ENCODE data around the gene LTBP2. TPM values are rescaled to one million over a fixed set of nuclear protein-coding genes. Genes with fewer than 3 reads are reported as not detected.
A peak's percentile ranks its signal among the peaks of the same experiment; 100 is the strongest.

LTBP2 gene
- total RNA-seq, 1 experiment from 2014 or later = 124 TPM

DNA sequence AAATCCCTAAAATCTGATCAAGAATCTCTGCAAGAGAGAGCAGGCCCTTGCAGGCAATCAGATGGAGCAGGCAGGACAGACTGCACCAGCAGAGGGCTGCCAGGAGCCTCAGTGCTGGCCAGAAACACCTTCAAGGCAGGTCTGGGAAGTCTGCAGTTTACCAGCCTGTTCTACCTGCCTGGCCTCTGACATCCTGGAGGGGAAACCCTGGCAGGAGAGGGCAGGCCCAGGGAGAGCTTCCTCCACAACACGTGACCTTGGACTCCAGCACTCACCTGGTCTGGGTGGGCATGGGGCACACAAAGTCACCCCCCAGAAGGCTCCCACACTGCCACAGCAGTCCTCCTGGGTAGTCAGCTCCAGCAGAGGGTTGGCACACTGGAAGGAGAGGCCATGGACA lies 62.4 kb downstream of the LTBP2 start:
- no peaks in the 10 kb centered on the region for H3K9me3 ChIP-seq (ENCODE audit: insufficient read depth, low read depth)
- DNase-seq = peak; percentile 74 to 85
- 0 out of 2 replicates have a peak, but pooled peaks cover 3% of the 10 kb centered on the region for H3K36me3 ChIP-seq (ENCODE audit: low read depth)
- peaks cover 13% of the 10 kb centered on the region for H3K4me1 ChIP-seq (replicated peaks; ENCODE audit: insufficient read depth)
- H2AFZ ChIP-seq = no peak overlapping the region
- 0 out of 2 replicates have a peak overlapping the region, but pooled peaks have one; percentile 3 for H3K4me2 ChIP-seq
- no peak overlapping the region for H3K4me3 ChIP-seq
- TF ChIP-seq EZH2 (IDR thresholded peaks at IDR 0.05; ENCODE audit: low read depth) = no peak
- TF ChIP-seq, protein P1, sequence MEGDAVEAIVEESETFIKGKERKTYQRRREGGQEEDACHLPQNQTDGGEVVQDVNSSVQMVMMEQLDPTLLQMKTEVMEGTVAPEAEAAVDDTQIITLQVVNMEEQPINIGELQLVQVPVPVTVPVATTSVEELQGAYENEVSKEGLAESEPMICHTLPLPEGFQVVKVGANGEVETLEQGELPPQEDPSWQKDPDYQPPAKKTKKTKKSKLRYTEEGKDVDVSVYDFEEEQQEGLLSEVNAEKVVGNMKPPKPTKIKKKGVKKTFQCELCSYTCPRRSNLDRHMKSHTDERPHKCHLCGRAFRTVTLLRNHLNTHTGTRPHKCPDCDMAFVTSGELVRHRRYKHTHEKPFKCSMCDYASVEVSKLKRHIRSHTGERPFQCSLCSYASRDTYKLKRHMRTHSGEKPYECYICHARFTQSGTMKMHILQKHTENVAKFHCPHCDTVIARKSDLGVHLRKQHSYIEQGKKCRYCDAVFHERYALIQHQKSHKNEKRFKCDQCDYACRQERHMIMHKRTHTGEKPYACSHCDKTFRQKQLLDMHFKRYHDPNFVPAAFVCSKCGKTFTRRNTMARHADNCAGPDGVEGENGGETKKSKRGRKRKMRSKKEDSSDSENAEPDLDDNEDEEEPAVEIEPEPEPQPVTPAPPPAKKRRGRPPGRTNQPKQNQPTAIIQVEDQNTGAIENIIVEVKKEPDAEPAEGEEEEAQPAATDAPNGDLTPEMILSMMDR (conservative IDR thresholded peaks at IDR 0.05) = peak; percentile 88
- POLR2A ChIA-PET (ENCODE audit: unreplicated experiment) = no interaction called here
- H3F3A ChIP-seq (ENCODE audit: insufficient read depth, low read depth) = no peaks in the 10 kb centered on the region; the same call in 1 of the 2 replicates
- H3K27me3 ChIP-seq (ENCODE audit: insufficient read depth, low read depth) = no peaks in the 10 kb centered on the region
- H3K27ac ChIP-seq = peak overlapping the region; percentile 14
- no peaks in the 10 kb centered on the region for H3K79me2 ChIP-seq (ENCODE audit: low read depth)
- no TSS peak for BruUV-seq (replicated peaks)
- no peaks in the 10 kb centered on the region for H3K9me2 ChIP-seq (ENCODE audit: insufficient read depth)
- no peaks in the 10 kb centered on the region for H4K20me1 ChIP-seq (ENCODE audit: insufficient read depth)
- CTCF ChIA-PET = interaction anchor here (0.5 to 2.4 kb wide), 8 partner anchors 12 to 254 kb away, joined by 3 to 13 read pairs (median 6); no protein-coding TSS in a partner anchor
- intact Hi-C loops (cut with micrococcal nuclease; ENCODE audit: unreplicated experiment) = loop anchor here (1.0 to 5.0 kb wide), 5 partner anchors 24 to 255 kb away; no protein-coding TSS in a partner anchor

DNA sequence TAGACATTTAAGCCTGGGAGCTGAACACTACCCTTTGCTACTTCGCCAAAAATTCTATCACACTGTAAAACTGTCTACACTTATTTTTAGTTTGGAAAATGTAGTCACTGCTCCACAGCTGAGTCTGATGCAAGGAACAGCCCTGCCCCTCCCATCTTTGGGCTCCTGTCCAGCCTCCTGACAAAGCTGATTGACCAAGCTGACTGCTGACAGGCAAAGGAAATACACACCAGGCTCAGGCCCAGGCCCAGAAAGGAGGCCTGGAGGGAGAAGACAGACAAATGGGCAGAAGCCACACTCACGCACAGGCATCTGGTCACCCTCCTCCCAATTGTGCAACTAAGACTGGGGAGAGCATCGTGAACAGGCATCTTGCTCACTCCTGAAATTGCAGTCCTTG lies 63.2 kb downstream of the LTBP2 start:
- DNase-seq = no peak
- 0 out of 2 replicates have a peak, but pooled peaks cover 3% of the 10 kb centered on the region for H3K36me3 ChIP-seq (ENCODE audit: low read depth)
- no peaks in the 10 kb centered on the region for H3K9me3 ChIP-seq (ENCODE audit: insufficient read depth, low read depth)
- H3K79me2 ChIP-seq (ENCODE audit: low read depth) = no peaks in the 10 kb centered on the region
- intact Hi-C loops (cut with micrococcal nuclease; ENCODE audit: unreplicated experiment) = loop anchor here (1.0 to 5.0 kb wide), 5 partner anchors 24 to 255 kb away; no protein-coding TSS in a partner anchor
- H3K4me3 ChIP-seq = no peak overlapping the region
- no TSS peak for BruUV-seq (replicated peaks)
- no peak overlapping the region for H3K4me2 ChIP-seq
- no peaks in the 10 kb centered on the region for H3K27me3 ChIP-seq (ENCODE audit: insufficient read depth, low read depth)
- no peaks in the 10 kb centered on the region for H3K9me2 ChIP-seq (ENCODE audit: insufficient read depth)
- ChIA-PET CTCF (interaction anchor here (2.1 to 2.4 kb wide), 3 partner anchors 17 to 255 kb away, joined by 7 to 13 read pairs (median 10); no protein-coding TSS in a partner anchor), POLR2A (ENCODE audit: unreplicated experiment) (interaction anchor here (0.6 kb wide), 1 partner anchor 101 kb away, joined by 4 read pairs; no protein-coding TSS in a partner anchor)
- peaks cover 13% of the 10 kb centered on the region for H3K4me1 ChIP-seq (replicated peaks; ENCODE audit: insufficient read depth)
- no peak overlapping the region for H3K27ac ChIP-seq
- no peak overlapping the region for H2AFZ ChIP-seq
- H3F3A ChIP-seq (ENCODE audit: insufficient read depth, low read depth) = no peaks in the 10 kb centered on the region; the same call in 1 of the 2 replicates
- no peaks in the 10 kb centered on the region for H4K20me1 ChIP-seq (ENCODE audit: insufficient read depth)
- TF ChIP-seq EZH2 (IDR thresholded peaks at IDR 0.05; ENCODE audit: low read depth) = no peak
- TF ChIP-seq, protein P1 (conservative IDR thresholded peaks at IDR 0.05) = no peak

DNA sequence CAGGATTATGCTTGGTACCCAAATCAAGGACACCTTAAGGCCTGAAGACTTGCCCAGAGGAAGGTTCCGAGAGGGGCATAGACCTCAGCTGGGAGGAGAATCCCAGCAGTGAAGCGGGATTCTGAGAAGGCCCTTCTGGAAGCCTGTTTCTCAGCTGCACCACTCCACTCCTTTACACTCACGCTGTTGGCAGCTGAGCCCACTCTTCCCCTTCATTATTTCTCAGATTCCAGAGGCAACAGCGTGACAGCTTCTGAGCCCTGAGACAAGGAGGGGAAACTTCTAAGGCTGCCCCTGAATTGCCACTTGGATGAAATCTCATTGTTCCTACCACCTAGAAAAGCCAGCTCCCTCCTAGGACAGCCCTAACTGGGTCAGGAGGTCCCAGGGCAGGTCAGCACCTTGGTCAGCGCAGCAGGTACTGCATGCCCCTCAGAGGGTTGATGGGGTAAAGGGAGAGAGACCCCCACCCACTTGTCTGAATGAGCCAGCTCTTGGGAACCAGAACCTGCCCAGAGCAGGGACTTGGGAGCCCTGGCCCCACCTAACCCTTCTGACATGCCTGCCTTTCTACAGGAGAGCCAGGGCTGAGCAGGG lies 64.6 kb downstream of the LTBP2 start:
- CTCF ChIA-PET = no interaction called here
- DNase-seq = no peak
- H3K27me3 ChIP-seq (ENCODE audit: insufficient read depth, low read depth) = no peaks in the 10 kb centered on the region
- H2AFZ ChIP-seq = no peak overlapping the region
- H3K79me2 ChIP-seq (ENCODE audit: low read depth) = no peaks in the 10 kb centered on the region
- BruUV-seq (replicated peaks) = no TSS peak
- POLR2A ChIA-PET (ENCODE audit: unreplicated experiment) = interaction anchor here (0.6 kb wide), 1 partner anchor 10 kb away, joined by 3 read pairs; no protein-coding TSS in a partner anchor
- H3K27ac ChIP-seq = no peak overlapping the region
- H3K9me3 ChIP-seq (ENCODE audit: insufficient read depth, low read depth) = no peaks in the 10 kb centered on the region
- no peak overlapping the region for H3K4me3 ChIP-seq
- peaks cover 13% of the 10 kb centered on the region for H3K4me1 ChIP-seq (replicated peaks; ENCODE audit: insufficient read depth)
- no peaks in the 10 kb centered on the region for H3K9me2 ChIP-seq (ENCODE audit: insufficient read depth)
- H4K20me1 ChIP-seq (ENCODE audit: insufficient read depth) = no peaks in the 10 kb centered on the region
- TF ChIP-seq EZH2 (IDR thresholded peaks at IDR 0.05; ENCODE audit: low read depth) = no peak
- TF ChIP-seq, protein P1 (conservative IDR thresholded peaks at IDR 0.05) = no peak
- no peak overlapping the region for H3K4me2 ChIP-seq
- H3F3A ChIP-seq (ENCODE audit: insufficient read depth, low read depth) = no peaks in the 10 kb centered on the region; the same call in 1 of the 2 replicates
- 0 out of 2 replicates have a peak, but pooled peaks cover 3% of the 10 kb centered on the region for H3K36me3 ChIP-seq (ENCODE audit: low read depth)
- intact Hi-C loops (cut with micrococcal nuclease; ENCODE audit: unreplicated experiment) = loop anchor here (5.0 kb wide), 1 partner anchor 125 kb away; no protein-coding TSS in a partner anchor

Data from PC-9 (cell line).